Neural cell (in vitro differentiated cells): Measurements from ENCODE around the gene ETV3. TPM values are rescaled to one million over a fixed set of nuclear protein-coding genes. Genes with fewer than 3 reads are reported as not detected.

Experiments
- H2AFZ ChIP-seq: fragments of 200-600, 300-800 bp; sonication (generic), shearing (Covaris generic); 2 replicates; pipeline ENCODE4 v1.6.0; 2014; ENCODE audit warnings: low read depth, mild to moderate bottlenecking, antibody characterized with exemption, low read length, moderate library complexity
- H3F3A ChIP-seq: fragments of 200-600 bp; shearing (Covaris generic); 2 replicates; pipeline ENCODE4 v1.6.1; 2016; ENCODE audit warnings: mild to moderate bottlenecking, moderate library complexity, mixed read lengths, antibody characterized with exemption, low read length; ENCODE audit not compliant: insufficient read depth, poor library complexity, severe bottlenecking
- H3K27ac ChIP-seq: fragments of 200-600, 300-800 bp; sonication (generic), shearing (Covaris generic); 2 replicates; pipeline ENCODE4 v1.5.1; 2014; ENCODE audit warnings: mild to moderate bottlenecking, low read length, moderate library complexity
- H3K27me3 ChIP-seq: fragments of 300-800, 200-600 bp; sonication (generic), shearing (Covaris generic); 2 replicates; pipeline ENCODE4 v1.6.0; 2014; ENCODE audit warnings: mild to moderate bottlenecking, low read depth, low read length, moderate library complexity; ENCODE audit not compliant: insufficient read depth
- H3K36me3 ChIP-seq: fragments of 300-800, 200-600 bp; sonication (generic), shearing (Covaris generic); 2 replicates; pipeline ENCODE4 v1.5.1; 2014; ENCODE audit warnings: mild to moderate bottlenecking, antibody characterized with exemption, low read length, moderate library complexity; ENCODE audit not compliant: insufficient read depth
- H3K4me2 ChIP-seq: fragments of 300-800, 200-600 bp; sonication (generic), shearing (Covaris generic); 2 replicates; pipeline ENCODE4 v1.6.0; 2014; ENCODE audit warnings: mild to moderate bottlenecking, low read length
- H3K4me3 ChIP-seq: fragments of 300-800, 200-600 bp; sonication (generic), shearing (Covaris generic); 2 replicates; pipeline ENCODE4 v1.5.1; 2014; ENCODE audit warnings: mild to moderate bottlenecking, low read length, moderate library complexity
- H3K79me2 ChIP-seq: fragments of 200-600 bp; shearing (Covaris generic); replicated peaks from 2 replicates; pipeline ENCODE4 v1.6.0; 2014; ENCODE audit warnings: mild to moderate bottlenecking, low read length, moderate library complexity; ENCODE audit not compliant: insufficient read depth
- H3K9ac ChIP-seq: fragments of 300-800, 200-600 bp; sonication (generic), shearing (Covaris generic); 2 replicates; pipeline ENCODE4 v1.6.1; 2016; ENCODE audit warnings: mild to moderate bottlenecking, low read length, mixed read lengths
- H3K9me2 ChIP-seq: fragments of 200-600 bp; shearing (Covaris generic); 2 replicates; pipeline ENCODE4 v1.6.1; 2016; ENCODE audit warnings: mild to moderate bottlenecking, low read length, mixed read lengths; ENCODE audit not compliant: insufficient read depth
- H3K9me3 ChIP-seq: fragments of 200-600, 300-800 bp; sonication (generic), shearing (Covaris generic); 2 replicates; pipeline ENCODE4 v1.6.1; 2016; ENCODE audit warnings: mild to moderate bottlenecking, mixed run types, low read length, moderate library complexity, mixed read lengths
- H4K20me1 ChIP-seq: fragments of 200-600 bp; shearing (Covaris generic); 2 replicates; pipeline ENCODE4 v1.6.1; 2016; ENCODE audit warnings: mild to moderate bottlenecking, mixed run types; ENCODE audit not compliant: insufficient read depth
- EP300 ChIP-seq: fragments of 450-650 bp; conservative IDR thresholded peaks from 2 replicates; pipeline ENCODE4 v1.6.1; 2014; ENCODE audit warnings: antibody characterized with exemption, mild to moderate bottlenecking, moderate library complexity; ENCODE audit not compliant: poor library complexity, severe bottlenecking
- EZH2 ChIP-seq: fragments of 200-600, 300-800 bp; shearing (Covaris generic), sonication (generic); IDR thresholded peaks from 2 replicates; pipeline ENCODE4 v1.6.1; 2014; ENCODE audit warnings: antibody characterized with exemption, low read length, borderline replicate concordance, mild to moderate bottlenecking; ENCODE audit not compliant: insufficient read depth, poor library complexity, severe bottlenecking
- MXI1 ChIP-seq: fragments of 450-650 bp; conservative IDR thresholded peaks from 2 replicates; pipeline ENCODE4 v1.6.1; 2014; ENCODE audit warnings: antibody characterized with exemption, mild to moderate bottlenecking; ENCODE audit not compliant: poor library complexity, severe bottlenecking
- POLR2AphosphoS5 ChIP-seq: IDR thresholded peaks from 2 replicates; pipeline ENCODE4 v1.6.1; 2012
- RAD21 ChIP-seq: fragments of 450-650 bp; conservative IDR thresholded peaks from 2 replicates; pipeline ENCODE4 v1.6.1; 2014; ENCODE audit warnings: antibody characterized with exemption, mild to moderate bottlenecking, moderate library complexity
- SMC3 ChIP-seq: fragments of 450-650 bp; conservative IDR thresholded peaks from 2 replicates; pipeline ENCODE4 v1.6.1; 2014; ENCODE audit warnings: antibody characterized with exemption, mild to moderate bottlenecking, moderate library complexity; ENCODE audit not compliant: poor library complexity
- TAF1 ChIP-seq: IDR thresholded peaks from 2 replicates; pipeline ENCODE4 v1.6.1; 2012; ENCODE audit warnings: low read depth
- polyA plus RNA-seq: library from polyadenylated mRNA; depleted of rRNA; stranded (reverse); fragments of >200 nt; gene quantifications from 2 replicates; pipeline ENCODE4 v1.2.3, GENCODE V29; 2014
- TF ChIP-seq, protein P1 (sequence below): fragments of 450-650 bp; IDR thresholded peaks from 2 replicates; pipeline ENCODE4 v1.5.1; 2014; ENCODE audit warnings: antibody characterized with exemption, mild to moderate bottlenecking, moderate library complexity; ENCODE audit not compliant: poor library complexity, severe bottlenecking
- TF ChIP-seq, protein P2 (sequence below): IDR thresholded peaks from 2 replicates; pipeline ENCODE4 v1.6.1; 2012; ENCODE audit warnings: borderline replicate concordance

ETV3 gene
- polyA plus RNA-seq, 1 donor from 2014 or later, result 9.9 TPM

DNA sequence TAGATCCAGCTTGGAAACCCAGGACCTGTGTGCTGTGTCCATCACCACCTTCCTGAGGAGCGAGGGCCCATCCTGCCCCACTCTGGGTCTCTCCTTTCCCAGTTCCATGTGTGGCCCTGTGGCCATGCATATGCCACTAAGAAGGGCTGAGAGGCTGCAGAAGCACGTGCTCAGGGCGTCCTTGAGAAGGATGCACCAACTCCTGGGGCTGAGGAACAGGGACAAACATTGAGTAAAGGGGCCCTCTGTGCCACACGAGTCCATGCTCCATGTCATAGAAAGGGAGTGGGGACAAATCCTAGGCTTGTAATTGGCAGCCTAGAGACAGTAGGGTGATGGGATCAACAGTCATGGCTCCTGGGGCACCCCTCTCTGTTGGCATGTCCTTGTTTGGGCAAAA is 47.0 kb downstream of the ETV3 start:
- no peaks in the 10 kb centered on the region for H3K9me2 ChIP-seq
- H3K4me3 ChIP-seq, result no peak overlapping the region
- H3K9ac ChIP-seq, result no peak overlapping the region
- no peaks in the 10 kb centered on the region for H3K36me3 ChIP-seq
- H3K4me2 ChIP-seq, result no peak overlapping the region
- no peaks in the 10 kb centered on the region for H3K9me3 ChIP-seq
- TF ChIP-seq, protein P1, sequence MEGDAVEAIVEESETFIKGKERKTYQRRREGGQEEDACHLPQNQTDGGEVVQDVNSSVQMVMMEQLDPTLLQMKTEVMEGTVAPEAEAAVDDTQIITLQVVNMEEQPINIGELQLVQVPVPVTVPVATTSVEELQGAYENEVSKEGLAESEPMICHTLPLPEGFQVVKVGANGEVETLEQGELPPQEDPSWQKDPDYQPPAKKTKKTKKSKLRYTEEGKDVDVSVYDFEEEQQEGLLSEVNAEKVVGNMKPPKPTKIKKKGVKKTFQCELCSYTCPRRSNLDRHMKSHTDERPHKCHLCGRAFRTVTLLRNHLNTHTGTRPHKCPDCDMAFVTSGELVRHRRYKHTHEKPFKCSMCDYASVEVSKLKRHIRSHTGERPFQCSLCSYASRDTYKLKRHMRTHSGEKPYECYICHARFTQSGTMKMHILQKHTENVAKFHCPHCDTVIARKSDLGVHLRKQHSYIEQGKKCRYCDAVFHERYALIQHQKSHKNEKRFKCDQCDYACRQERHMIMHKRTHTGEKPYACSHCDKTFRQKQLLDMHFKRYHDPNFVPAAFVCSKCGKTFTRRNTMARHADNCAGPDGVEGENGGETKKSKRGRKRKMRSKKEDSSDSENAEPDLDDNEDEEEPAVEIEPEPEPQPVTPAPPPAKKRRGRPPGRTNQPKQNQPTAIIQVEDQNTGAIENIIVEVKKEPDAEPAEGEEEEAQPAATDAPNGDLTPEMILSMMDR, result no peak
- TF ChIP-seq MXI1 (no peak), TAF1 (no peak), EP300 (no peak), SMC3 (no peak), RAD21 (no peak), EZH2 (no peak)
- TF ChIP-seq, protein P2, sequence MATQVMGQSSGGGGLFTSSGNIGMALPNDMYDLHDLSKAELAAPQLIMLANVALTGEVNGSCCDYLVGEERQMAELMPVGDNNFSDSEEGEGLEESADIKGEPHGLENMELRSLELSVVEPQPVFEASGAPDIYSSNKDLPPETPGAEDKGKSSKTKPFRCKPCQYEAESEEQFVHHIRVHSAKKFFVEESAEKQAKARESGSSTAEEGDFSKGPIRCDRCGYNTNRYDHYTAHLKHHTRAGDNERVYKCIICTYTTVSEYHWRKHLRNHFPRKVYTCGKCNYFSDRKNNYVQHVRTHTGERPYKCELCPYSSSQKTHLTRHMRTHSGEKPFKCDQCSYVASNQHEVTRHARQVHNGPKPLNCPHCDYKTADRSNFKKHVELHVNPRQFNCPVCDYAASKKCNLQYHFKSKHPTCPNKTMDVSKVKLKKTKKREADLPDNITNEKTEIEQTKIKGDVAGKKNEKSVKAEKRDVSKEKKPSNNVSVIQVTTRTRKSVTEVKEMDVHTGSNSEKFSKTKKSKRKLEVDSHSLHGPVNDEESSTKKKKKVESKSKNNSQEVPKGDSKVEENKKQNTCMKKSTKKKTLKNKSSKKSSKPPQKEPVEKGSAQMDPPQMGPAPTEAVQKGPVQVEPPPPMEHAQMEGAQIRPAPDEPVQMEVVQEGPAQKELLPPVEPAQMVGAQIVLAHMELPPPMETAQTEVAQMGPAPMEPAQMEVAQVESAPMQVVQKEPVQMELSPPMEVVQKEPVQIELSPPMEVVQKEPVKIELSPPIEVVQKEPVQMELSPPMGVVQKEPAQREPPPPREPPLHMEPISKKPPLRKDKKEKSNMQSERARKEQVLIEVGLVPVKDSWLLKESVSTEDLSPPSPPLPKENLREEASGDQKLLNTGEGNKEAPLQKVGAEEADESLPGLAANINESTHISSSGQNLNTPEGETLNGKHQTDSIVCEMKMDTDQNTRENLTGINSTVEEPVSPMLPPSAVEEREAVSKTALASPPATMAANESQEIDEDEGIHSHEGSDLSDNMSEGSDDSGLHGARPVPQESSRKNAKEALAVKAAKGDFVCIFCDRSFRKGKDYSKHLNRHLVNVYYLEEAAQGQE, result no peak
- no peak overlapping the region for H3K27ac ChIP-seq
- no peaks in the 10 kb centered on the region for H3F3A ChIP-seq
- no peaks in the 10 kb centered on the region for H3K79me2 ChIP-seq
- no peaks in the 10 kb centered on the region for H4K20me1 ChIP-seq
- no peaks in the 10 kb centered on the region for H3K27me3 ChIP-seq
- H2AFZ ChIP-seq, result no peak overlapping the region

DNA sequence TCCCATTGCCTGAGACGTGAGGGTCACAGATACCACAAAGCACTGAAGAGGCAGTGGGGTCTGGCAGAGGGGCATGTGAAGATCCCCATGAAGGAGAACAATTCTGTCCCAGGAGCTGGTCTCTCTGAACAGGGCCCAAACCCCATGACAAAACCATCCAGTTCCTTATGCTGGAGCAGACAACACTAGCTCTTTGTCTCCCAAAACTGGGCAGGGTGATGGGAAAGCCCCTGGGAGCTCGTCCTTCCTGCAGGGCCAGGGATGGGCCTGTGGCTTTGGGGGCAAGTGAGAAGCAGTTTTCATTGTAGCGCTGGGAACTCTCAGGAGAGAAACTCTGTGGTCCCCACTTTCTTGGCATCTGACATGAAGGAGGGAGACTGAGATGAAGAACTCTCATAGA is 47.4 kb downstream of the ETV3 start:
- Histone ChIP-seq H3K9me2 (no peaks in the 10 kb centered on the region), H3K36me3 (no peaks in the 10 kb centered on the region), H3F3A (no peaks in the 10 kb centered on the region), H3K9me3 (no peaks in the 10 kb centered on the region), H3K9ac (no peak overlapping the region), H3K27ac (no peak overlapping the region), H2AFZ (no peak overlapping the region), H3K27me3 (no peaks in the 10 kb centered on the region), H3K4me3 (no peak overlapping the region), H3K4me2 (no peak overlapping the region), H3K79me2 (no peaks in the 10 kb centered on the region), H4K20me1 (no peaks in the 10 kb centered on the region)
- TF ChIP-seq, protein P2, result no peak
- TF ChIP-seq EP300 (no peak), RAD21 (no peak), TAF1 (no peak), EZH2 (no peak), SMC3 (no peak), POLR2AphosphoS5 (no peak), MXI1 (no peak)
- TF ChIP-seq, protein P1, result no peak
